Measurements from ENCODE around the gene MAN2B2.

- TF ChIP-seq CTCF (optimal IDR thresholded peaks at IDR 0.05 in 1 of 3, IDR thresholded peaks at IDR 0.05 in 1 of 3, conservative IDR thresholded peaks at IDR 0.05 in 1 of 3; ENCODE audit: extremely low read depth in 1 of 3, insufficient read depth in 2 of 3, low read length in 3 of 3) (no peak), EZH2 (IDR thresholded peaks at IDR 0.05; ENCODE audit: low read length) (no peak)
Observed at GRCh38 chr4:6602289-6602688, 27.3 kb downstream of the MAN2B2 start.
